HG03025 (cell line): ENCODE results near the gene MCM5.
"Not testable (repeated sequence)": the region's sequence is repeated elsewhere in the genome, so short reads cannot be mapped to it uniquely, and the experiment has no call there.

Source experiments
- ATAC-seq: cut with Tn5 transposase; IDR thresholded peaks from one replicate; pipeline ENCODE4 v1.9.1; 2021; ENCODE audit warnings: mild to moderate bottlenecking, moderate library complexity; ENCODE audit not compliant: unreplicated experiment, low FRiP score

MCM5 gene

DNA sequence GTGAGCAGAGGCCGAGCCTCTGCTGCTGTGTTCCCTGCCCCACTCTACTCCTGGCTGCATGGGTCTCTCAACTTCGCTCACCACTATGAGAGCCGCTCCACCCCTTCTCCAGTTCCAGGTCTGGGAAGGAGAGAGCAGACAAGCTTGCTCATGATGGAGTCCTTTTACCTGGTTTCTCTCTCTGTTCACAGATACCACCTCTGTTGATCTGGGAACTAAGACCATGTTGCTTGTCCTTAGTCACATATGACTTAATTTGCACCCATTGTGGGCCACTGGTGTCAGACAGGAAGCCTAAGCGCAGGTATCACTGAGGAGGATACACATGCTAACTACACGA, 26.8 kb downstream of the MCM5 start:
- no peak for ATAC-seq

DNA sequence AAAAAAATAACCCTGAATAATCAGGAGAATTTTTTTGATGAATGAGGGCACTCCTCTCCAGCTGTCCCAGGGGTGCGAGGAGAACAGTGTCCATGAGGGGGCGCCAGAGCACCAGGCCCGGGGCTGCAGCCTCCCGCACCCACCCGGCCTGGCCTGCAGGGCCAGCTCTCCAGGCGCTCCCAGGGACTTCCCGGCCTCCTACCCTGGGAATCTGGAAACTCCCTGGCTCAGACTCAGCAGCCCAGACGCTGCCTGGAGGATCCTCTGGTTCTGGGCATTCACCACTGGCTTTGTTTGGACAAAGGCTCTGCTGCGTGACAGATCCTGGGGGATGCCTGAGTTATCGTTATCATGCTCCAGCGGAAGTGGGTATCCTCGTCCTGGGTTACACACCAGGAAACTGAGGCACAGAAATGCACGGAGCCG, 31.0 kb downstream of the MCM5 start:
- ATAC-seq = no peak

DNA sequence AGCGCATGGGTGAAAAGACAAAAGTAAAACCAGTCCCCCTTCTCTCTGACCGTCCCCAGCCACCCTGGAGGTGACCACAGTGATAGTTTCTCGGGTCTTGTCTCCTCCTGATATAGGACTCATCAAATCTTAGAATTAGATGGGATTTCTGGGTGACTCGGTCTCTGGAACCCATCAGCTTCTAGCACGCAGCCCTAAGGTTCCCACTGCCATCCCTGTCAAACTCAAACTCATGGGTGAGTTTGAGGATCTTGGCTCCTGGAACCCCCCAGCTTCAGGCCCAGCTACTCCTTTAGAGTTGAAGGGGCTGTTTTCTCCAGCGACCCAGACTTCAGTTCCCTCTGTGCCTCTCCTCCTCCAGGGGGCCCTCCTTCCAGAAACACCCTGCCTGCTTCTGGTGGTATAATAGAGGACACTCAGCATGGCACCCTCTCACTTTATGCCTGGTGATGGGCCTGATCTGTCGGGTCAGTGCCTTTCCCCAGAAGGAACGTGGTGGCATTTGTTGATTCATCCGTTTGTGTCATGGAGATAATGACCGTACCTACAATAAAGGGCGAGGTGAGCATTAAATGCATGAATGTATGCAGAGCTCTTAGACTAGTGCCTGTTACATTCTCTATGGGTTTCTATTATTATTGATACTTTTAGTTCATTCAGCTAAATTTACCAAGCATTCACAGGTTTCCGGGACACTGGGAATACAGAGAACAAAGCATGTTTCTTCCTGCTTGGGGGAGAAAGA, 31.7 kb downstream of the MCM5 start:
- ATAC-seq = no peak

DNA sequence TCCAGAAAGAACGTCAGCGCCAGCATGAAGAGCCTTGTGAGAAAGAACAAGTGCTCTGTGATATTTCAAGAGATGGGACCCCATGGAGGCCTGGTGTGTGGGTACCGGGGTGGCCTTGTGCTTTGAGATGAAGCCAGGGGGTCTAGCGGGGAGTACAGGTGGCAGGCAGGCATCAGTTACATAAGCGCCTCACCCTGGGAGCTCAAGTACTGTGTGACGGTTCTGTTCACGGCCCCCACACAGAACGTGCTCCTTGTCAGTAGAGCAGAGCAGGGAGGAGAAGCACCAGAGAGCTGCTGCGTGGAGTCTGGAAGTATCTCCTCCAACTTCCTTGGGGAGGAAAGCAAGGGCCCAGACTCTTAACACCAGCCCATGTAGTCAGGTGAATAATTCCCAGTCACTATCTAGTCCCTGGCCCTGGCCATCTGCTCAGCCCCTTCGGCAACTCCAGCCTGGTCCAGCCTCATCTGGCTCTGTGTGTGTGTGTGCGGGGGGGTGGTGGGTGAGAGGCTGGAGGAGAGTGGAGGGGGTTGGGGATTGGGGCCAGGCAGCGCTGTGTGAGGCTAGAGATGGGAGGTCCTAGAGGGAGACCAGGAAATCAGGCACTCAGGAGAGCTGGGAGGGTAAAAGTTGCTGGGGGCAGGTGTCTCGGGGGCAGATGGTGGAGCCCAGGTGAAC, 32.4 kb downstream of the MCM5 start:
- no peak for ATAC-seq

DNA sequence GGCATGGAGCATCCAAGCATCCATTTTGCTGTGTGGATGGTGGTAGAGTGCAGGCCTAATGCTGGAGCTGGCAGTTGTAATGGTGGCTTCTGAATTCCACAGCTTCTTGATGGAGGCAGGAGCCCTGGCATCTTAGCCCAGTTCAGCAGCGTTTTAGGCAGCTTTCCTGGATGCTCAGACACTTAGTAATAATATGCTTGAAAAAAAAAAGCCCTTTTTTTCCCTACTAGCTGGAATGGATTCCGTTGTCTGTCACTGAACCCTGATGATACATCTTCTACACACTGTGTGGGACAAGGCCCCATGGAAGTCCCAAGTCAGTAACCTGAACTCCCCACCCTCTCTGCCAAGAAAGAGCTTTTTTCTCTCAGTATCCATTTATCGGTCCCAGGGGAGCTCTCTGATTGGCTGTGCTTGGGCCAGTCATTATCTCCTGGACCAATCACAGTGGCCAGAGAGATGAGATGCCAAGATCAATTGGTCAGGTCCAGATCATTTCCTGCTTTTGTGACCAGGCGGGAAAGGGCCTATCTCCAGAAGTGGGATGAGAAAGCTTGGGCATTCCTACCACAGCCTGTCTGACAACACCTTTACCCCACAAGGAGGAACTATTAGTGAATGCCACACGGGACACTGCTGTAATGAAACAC, 34.2 kb downstream of the MCM5 start:
- ATAC-seq = no peak

DNA sequence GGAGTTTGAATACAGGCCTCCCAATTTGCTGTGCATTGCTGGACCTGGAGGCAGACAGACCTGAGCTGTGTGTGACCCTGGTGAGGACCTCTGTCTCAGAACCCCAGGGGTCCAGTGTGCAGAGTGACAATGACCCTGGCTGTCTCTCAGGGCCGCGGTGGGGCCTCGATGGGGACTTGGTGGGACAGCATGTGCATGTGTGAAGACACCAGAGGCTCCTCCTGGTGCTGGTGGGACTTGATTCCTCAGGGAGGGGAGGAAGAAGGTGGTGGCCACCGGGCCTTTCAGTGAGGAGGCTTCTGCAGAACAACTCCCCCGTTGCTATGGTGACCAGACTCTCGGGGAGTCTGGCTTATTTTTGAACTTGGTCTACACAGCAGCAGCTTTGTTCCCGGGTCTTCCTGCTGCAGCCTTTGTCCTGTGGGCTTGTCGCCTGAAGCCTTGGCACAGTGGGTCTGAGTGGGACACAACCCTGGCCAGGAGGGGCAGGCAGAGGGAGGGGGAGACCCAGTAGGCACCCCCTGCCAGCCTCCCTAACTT, 35.3 kb downstream of the MCM5 start:
- ATAC-seq = no peak

DNA sequence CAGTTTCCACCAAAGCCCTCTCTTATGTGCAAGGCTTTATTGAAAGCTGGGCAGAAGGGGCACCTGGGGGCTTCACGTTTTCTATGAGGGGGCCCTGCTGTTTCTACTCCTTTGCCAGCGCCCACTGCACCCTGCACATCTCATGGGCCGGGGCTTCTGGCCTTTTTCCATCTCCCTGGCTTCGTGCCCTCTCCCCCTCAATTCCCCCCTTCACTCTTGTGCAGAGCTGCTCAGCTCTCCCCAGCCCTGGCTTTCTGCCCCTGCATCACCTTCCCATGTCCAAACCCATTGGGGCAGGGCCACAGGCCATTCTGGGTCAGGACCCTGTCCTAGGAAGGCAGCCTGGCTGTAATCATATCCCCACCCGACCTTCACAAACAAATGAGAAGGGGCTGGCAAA, 36.5 kb downstream of the MCM5 start:
- no peak for ATAC-seq

DNA sequence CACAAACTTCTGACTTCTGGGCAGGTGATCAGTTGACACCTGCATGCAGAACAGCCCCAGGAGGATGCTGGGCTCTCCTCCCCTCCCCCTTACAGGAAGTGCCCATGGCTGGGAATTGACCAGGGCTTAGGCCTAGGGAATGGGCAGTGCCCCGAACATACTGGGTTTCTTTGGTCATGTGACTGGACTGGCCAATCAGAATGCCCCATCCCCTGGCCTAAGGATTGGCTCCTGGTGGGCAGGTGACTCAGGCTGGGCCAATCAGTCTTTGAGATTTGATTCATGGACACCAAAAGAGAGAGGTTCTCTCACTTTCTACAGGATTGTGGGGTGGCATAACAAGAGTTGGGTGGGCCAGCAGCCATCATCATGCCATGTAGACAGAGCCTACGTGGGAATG, 37.1 kb downstream of the MCM5 start:
- ATAC-seq = no peak

DNA sequence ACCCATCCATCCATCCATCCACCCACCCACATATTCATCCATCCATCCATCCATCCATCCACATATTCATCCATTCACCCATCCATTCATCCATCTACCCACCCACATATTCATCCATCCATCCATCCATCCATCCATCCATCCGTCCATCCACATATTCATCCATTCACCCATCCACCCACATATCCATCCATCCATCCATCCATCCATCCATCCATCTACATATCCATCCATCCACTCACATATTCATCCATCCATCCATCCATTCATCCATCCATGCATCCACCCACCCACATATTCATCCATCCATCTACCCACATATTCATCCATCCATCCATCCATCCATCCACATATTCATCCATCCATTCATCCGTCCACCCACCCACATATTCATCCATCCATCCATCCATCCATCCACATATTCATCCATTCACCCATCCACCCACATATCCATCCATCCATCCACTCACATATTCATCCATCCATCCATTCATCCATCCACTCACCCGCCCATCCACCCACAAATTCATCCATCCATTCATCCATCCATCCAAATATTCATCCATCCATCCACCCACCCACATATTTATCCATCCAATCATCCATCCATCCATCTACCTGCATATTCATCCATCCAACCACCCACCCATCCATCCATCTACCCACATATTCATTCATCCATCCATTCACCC, 38.9 kb downstream of the MCM5 start:
- not testable (repeated sequence) for ATAC-seq

DNA sequence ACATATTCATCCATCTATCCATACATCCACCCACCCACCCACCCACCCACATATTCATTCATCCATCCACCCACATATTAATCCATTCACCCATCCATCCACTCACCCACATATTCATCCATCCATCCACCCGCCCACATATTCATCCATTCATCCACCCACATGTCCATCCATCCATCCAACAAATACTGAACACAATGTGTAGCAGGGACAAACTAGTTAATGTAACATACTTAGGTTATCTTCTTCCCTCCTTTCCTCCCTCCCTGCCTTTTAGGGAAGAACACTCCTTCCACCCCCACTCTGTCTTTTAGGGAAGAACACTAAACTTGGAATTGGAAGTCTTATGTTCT, 39.4 kb downstream of the MCM5 start:
- no peak for ATAC-seq

DNA sequence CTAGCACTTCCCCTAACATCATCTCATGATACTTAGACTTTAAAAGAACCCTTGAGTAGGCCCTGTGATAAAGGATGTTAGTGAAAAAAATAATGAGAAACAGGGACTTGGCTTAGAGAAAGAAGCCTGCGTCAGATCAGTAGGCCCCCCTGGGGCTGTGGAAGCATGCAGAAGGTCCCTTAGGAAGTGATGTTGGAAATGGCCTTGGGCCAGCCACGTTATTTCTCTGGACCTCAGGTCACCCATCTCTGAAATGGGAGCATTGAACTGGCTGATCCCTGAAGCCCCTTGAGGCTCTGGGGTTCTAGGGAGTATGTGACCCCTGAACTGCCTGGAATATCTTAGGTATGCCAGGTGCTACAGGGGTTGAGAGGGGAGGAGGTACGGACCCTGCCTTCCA, 40.2 kb downstream of the MCM5 start:
- ATAC-seq = no peak

DNA sequence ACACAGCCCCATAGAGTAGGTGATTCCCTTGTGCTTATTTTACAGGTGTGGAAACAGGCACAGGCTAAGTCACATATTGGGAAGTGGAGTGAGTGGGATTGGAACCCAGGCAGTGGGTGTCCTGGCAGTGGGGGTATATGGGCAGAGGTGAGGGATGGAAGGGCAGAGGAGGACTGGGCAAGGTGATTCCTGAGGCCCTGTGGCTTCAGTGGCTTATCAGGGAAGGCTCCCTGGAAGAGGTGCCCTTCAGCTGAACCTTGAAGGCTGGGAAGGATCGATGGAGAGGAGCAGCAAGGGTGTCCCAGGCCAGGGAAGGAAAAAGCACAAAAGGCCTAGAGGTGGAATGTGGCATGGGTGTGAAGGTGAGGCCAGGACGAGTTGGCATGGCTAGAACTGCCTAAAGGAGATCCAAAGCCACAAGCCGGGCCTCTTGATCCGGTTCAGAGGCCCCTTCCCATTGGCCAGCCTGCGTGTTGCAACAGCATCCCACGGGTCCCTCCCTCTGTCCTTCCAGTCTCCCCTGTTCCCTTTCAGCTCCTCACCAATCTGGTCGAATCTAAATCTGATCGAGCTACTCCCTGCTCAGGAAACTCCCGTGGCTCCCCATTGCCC, 41.7 kb downstream of the MCM5 start:
- ATAC-seq = no peak

DNA sequence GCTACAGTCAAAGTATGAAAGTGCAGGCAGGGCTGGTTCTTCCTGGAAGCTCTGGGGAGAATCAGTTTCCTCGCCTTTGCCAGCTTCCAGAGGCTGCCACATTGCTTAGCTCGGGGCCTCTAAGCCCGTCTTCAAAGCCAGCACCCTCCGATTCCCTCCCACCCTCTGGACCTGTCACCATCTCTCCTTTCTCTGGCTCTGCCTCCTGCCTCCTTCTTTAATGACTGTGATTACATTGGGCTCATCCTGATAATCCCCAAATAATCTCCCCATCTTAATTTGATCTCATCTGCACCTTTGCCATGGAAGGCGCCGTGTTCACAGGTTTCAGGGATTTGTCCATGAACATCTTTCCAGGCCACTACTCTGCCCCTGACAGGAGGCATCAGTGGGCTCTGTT, 42.5 kb downstream of the MCM5 start:
- ATAC-seq = no peak

DNA sequence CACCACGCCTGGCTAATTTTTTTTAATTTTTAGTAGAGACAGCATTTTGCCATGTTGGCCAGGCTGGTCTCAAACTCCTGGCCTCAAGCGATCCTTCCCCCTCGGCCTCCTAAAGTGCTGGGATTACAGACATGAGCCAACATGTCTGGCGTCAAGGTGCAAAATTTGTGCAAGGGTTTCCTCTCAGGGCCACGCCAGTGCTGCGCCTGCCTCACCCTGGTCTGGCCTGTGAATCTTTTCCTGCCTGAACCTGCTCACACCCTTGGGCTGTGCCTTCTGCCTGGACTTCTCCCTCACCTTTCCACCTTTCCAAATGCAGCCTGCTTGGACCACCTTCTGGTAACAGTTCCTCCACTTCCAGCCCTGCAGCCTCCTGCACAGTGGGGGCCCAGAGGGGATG, 43.4 kb downstream of the MCM5 start:
- ATAC-seq = no peak

DNA sequence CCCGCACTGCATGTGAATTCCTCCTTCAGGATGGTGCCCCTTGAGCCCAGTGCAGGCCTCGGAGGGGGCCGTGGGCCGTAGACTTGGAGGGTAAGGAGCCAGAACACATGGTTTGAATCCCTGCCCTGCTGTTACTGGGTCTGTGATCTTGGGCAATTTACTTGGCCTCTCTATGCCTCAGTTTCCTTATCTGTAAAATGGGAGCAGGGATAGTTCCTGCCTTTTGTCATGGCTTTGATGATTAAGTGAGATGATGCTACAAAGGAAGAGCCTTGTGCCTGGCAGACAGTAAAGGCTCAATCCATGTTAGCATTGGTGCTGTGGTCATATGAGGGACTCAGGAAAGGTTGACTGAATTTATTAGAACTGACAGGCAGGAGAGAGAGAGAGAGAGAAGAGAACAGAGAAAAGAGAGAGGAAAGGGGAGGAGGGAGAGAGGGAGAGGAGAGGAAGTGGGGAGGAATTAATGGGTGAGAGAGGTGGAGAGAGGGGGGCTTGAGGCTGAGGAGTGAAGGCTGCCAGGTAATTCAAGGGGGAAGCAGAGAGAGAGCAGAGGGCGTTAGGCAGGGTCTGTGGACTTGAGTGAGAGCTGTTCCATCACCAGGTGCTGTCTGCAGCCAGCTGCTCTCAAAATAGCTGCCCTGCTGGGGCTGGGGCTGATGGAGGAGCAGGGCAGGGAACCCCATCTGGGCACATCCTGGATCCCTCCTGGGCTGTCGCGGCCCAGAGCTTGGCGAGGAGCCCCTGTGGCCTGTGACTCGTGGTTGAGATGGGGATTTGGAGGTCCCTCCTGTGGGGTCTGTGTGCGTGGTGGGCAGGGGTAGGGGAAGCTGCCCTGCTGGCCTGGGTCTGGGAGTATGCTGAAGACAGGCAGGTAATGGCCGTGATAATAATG, 44.1 kb downstream of the MCM5 start:
- no peak for ATAC-seq

DNA sequence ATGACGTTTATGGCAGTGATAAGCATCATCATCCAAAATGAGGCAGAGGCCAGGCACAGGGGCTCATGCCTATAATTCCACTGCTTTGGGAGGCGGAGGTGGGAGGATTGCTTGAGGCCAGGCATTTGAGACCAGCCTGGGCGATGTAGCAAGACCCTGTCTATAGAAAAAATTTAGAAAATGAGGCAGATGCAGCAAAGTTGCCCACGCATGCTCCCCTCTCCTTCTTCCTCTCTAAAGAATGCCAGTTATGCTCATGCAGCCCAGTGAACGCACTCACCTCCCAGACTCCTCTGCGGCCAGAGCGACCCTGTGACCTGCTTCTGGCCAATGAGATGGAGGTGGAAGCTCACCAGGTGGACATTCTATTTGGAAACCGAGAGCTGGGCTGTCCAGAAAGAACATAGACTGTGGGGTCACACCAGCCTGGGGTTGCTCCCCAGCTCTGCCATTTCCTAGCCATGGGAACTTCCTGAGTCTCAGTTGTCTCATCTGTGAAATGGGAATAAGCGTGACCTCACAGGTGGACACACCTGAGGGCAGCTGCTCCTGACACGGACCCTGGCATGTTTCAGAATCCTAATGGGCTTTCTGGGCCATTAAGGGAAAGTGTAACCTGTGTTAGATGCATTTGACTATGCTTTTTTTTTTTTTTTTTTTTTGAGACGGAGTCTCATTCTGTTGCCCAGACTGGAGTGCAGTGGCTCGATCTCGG, 44.9 kb downstream of the MCM5 start:
- ATAC-seq = no peak

DNA sequence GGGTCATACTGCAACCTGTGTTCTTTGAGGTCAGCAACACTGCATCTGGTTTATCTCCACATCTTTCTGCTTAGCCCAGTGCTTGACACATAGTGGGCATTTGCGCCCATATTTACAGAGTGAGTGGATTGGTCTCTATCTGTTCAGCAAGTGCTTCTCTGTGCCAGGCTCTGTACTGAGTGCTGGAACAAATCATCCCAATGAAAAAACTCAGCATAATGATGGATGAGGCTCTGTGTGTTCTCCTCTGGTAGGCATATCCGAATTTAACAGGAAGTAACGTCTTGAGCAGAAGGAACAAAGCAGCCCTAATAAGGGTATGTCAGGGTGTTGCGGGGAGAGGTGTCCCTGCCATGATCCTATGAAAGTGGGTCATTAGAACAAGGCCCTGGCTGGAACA, 46.0 kb downstream of the MCM5 start:
- no peak for ATAC-seq

DNA sequence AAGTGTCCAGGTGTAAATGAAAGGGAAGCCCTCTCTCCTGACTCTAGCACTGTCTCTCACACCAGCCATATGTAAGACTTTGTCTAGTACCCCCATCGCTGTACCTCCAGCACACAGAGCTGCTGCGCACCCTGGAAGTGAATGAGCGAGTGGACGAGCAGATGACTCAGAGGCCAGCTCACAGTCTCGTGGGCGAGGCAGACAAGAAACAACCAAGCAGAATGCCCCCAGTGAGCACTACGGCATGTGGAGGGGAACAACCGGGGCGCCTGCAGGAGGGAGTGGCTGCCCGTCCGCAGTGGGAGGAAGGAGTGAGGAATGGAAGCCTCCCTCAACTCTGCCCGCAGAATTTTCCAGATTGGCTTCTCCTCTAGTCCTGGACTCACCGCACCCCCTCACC, 46.4 kb downstream of the MCM5 start:
- ATAC-seq = no peak

DNA sequence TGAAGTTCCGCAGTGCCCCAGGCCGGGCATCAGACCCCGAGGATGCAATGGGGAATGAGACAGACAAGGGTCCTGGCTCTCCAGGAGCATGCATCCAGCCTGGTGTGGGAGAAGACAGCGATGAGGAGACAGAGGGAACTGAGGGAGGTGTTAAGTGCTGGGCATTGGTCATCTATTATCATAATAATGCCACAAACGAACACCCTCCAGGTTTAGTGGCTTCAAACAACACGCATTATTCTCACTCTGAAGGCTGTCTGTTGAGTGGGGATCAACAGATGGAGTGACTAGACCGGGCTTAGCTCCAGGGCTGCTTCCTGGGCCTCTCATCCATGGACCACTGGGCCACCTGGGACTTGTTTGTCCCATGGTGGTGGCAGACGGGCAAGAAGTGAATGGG, 48.6 kb downstream of the MCM5 start:
- ATAC-seq = no peak
